Fibroblast of lung (primary cell): ENCODE results near the gene PHIP.

ENCODE experiments used
- EZH2 ChIP-seq: IDR thresholded peaks from 2 replicates; pipeline ENCODE4 v1.5.1; 2012; ENCODE audit warnings: low read length, control low read depth, mild to moderate bottlenecking; ENCODE audit errors: missing control alignments
- TF ChIP-seq, protein P1 (sequence below), 2 donors: IDR thresholded peaks in 1 of 2; conservative IDR thresholded peaks in 1 of 2; 1 replicate in 1 of 2; 2 replicates in 1 of 2; pipeline ENCODE4 v1.5.1; 2011 to 2012; ENCODE audit warnings: low read length in 2 of 2, control low read depth in 1 of 2, inconsistent platforms in 1 of 2, low read depth in 1 of 2, mild to moderate bottlenecking in 1 of 2

DNA sequence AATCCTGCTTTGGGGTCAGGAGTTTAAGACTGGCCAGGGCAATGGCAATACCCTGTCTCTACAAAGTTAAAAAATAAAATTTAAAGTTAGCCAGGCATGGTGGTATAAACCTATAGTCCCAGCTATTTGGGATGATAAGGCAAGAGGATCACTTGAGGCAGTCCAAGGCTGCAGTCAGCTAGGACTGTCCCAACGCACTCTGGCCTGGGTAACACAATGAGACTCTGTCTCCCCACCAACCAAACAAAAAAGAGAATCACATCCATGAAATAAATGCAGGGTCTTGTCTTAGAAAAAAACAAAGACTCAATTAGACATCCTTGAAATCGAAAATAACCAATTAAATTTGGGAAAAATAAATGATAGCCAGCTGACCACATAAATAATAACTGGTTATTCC lies 88.9 kb downstream of the PHIP start:
- TF ChIP-seq, protein P1, sequence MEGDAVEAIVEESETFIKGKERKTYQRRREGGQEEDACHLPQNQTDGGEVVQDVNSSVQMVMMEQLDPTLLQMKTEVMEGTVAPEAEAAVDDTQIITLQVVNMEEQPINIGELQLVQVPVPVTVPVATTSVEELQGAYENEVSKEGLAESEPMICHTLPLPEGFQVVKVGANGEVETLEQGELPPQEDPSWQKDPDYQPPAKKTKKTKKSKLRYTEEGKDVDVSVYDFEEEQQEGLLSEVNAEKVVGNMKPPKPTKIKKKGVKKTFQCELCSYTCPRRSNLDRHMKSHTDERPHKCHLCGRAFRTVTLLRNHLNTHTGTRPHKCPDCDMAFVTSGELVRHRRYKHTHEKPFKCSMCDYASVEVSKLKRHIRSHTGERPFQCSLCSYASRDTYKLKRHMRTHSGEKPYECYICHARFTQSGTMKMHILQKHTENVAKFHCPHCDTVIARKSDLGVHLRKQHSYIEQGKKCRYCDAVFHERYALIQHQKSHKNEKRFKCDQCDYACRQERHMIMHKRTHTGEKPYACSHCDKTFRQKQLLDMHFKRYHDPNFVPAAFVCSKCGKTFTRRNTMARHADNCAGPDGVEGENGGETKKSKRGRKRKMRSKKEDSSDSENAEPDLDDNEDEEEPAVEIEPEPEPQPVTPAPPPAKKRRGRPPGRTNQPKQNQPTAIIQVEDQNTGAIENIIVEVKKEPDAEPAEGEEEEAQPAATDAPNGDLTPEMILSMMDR (conservative IDR thresholded peaks at IDR 0.05 in 1 of 2, IDR thresholded peaks at IDR 0.05 in 1 of 2; ENCODE audit: low read depth in 1 of 2, low read length in 2 of 2) = no peak
- TF ChIP-seq EZH2 = no peak
